ENCODE data around the gene PKP4.

PKP4 gene

DNA sequence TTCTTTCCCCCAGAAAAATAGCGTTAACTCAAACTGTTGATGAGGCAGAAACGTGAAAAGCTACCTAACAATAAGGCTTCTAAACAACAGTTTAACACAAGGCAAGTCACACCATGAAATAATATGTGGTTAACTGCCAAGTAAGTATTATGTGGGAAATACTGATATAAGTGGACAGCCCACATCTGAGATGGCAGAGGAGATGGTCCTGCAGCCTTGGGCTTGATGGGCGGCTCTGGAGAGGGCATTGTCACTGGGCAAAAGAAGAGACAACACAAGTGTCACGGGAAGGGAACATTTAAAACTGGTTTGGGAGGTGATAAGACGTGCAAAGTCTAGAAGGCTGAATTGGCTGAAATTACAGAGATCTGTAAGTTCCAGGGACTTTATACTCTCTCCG lies 147.2 kb downstream of the PKP4 start:
- no peak for DNase-seq

DNA sequence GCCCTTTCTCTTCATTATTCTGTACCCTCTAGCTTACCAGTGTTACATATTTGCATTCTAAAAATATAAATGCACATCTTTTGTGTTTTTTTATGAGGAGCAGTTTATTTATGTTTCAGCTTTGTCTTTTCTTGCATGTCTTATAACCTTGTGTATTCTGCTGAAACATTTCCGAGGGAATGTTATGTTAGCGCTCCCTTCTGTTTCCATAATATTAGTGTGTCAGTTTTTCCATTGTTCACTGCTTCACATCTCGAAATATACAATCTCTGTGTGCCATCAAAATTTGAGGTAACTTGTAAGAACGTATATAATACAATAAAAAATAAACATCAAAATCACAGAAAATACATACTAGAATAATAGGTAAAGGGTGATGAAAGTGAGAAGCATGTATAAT lies 153.3 kb downstream of the PKP4 start:
- no peak for DNase-seq

DNA sequence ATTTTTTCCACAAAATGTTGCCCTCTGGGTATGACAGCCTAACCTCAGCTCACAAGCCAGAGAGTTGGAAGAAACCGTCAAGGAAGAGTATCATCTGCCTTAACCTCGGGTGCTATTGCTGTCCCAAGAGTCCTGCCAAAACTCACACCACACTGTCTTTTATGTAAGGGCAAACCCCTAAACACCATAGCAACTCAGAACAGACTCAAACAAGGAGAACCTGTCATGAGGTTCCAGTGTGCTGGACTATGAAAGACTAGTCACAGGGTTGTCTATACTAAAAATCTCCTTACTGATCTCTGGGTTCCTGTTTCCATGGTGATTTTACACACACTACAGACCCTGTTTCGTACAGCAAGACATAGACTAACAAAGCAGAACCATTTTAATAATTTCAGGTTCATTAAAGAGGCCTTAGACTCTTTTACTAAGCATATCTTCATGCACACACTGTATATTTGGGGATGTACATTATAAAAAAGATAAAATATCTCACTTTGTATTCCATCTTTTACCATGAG lies 159.8 kb downstream of the PKP4 start:
- DNase-seq: no peak

GRCh38 chr2:158618891-158619490 lies 162.2 kb downstream of the PKP4 start:
- no peak for DNase-seq

DNA sequence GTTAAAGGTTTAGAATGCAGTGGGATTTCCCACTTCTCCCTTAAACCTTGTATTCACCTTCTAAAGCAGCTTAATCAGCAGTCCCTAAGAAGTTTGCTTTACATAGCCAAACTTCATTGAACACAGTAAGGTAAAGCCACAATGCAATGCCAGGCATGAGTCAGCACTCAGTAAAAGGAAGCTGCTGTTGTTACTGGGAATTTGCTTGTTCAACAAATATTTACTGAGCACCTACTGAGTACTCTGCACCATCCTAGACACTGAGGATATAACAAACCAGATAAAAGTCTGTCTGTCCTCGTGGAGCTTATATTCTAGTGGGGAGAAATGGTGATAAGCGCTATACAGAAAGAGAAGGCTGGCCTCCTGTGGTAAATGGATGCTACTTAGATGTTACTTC lies 162.7 kb downstream of the PKP4 start:
- DNase-seq: no peak

- DNase-seq: no peak
These were observed 163.9 kb downstream of the PKP4 start for GRCh38 chr2:158620656-158621055.

- DNase-seq: no peak
These were observed 167.4 kb downstream of the PKP4 start for GRCh38 chr2:158624071-158624667.

- no peak for DNase-seq
These were observed 168.2 kb downstream of the PKP4 start for GRCh38 chr2:158624961-158625360.

- no peak for DNase-seq
These were observed 172.4 kb downstream of the PKP4 start for GRCh38 chr2:158629116-158629515.

DNA sequence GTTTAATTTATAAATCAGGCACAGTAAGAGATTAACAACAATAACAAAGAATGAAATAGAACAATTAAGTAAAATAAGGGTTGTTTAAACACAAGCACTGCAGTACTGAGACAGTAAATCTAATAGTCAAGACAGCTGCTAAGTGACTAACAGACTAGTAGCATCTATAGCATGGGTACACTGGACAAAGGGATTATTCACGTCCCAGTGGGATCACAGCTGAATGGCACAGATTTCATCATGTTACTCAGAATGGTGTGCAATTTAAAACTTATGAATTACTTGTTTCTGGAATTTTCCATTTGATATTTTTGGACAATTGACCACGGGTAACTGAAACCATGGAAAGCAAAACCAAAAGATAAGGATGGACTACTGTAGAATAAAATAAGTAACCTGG lies 176.5 kb downstream of the PKP4 start:
- peak in 1 of 2 experiments; percentile 21 for DNase-seq

- no peak for DNase-seq
These were observed 177.9 kb downstream of the PKP4 start for GRCh38 chr2:158634627-158635026.

GRCh38 chr2:158635961-158636601 lies 179.3 kb downstream of the PKP4 start:
- no peak for DNase-seq

- DNase-seq: no peak
These were observed 180.6 kb downstream of the PKP4 start for GRCh38 chr2:158637357-158637756.

DNA sequence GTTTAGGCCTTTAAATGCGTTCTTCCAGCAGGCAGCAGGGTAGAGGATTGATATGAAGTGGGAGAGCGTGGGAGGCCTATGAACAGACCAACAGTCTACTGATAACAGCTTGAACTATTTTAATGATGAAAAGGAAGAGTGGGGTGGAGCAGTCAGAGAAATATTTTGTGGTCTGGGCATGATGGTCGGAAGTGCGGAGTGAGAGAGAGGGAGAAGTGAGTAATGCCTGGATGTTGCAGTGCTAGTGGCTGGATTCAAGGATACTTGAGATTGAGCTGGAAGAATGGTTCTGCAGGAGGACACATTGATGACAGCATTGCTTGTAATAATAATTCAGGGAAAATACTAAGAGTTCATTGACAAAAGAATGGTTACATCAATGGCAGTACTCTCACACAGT lies 187.4 kb downstream of the PKP4 start:
- DNase-seq: no peak

GRCh38 chr2:158645299-158645698 lies 188.5 kb downstream of the PKP4 start:
- DNase-seq: no peak

DNA sequence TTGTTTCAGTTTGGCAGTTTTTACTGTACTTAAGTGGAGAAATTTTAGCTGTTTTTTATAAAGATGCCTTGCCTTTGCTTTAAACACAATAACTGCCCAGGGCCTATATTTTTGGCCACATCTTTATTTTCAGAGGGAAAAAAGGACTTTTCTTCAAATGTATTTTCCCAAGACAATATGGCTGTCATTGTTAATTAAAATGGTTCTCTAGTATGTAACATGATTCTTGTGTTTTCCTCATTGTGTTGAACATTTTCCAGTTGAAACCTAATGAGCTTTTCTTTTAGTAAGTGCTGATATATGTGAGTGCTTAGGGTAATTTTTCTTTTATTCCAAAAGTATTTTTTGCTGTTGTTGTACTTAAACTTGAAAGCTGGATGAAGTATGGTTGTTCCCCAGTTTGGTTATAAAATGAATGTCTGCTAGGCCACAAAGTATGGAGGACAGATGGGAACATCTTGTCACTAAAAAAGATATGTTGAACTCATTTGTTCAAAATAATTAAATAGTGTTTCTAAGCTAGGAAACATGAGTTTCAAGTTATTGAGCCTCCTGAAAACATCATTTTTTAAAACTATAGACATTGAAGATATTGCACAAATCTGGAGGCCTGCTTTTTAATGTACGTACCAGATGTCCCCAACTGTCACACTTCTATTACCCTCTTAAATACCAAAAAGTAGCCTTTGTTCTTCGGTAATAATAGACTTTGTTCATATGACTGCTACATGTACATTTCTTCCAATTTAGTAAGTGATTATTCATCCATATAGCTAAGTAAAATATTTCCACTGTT lies 190.9 kb downstream of the PKP4 start:
- no peak for DNase-seq

GRCh38 chr2:158649846-158650245 lies 193.1 kb downstream of the PKP4 start:
- no peak for DNase-seq

DNA sequence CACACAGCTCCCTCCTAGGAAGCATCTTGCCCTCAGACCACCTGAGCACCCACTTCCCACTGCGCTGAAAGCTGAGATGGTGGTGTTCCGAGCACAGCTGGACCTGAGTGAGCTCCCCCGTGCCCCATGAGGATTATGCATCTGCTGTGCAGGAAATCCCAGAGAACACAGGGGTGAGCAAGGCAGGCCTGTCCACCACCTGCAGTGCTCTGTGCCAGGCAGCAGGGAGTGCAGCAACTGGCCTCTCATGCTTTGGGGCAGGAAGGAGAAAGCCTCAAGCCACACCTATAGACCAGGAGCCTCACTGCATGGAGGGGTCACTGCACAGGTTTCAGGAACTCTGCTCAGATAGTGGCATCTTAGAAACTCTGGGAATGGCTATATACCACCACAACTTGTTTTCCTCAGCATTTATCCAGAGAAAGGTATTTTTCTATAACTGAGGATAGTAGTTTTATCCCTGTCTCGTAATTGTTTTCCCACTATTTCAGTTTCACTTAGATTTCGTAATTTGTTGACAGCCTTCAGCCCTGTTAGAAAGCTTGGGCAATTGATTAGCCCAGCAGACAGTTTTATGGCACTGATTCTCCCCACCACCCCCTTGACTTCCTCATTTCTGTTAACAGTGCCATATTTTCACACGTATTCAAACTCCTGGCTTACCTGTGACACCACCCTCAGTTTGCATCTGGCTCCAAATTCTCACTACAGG lies 194.1 kb downstream of the PKP4 start:
- no peak for DNase-seq

DNA sequence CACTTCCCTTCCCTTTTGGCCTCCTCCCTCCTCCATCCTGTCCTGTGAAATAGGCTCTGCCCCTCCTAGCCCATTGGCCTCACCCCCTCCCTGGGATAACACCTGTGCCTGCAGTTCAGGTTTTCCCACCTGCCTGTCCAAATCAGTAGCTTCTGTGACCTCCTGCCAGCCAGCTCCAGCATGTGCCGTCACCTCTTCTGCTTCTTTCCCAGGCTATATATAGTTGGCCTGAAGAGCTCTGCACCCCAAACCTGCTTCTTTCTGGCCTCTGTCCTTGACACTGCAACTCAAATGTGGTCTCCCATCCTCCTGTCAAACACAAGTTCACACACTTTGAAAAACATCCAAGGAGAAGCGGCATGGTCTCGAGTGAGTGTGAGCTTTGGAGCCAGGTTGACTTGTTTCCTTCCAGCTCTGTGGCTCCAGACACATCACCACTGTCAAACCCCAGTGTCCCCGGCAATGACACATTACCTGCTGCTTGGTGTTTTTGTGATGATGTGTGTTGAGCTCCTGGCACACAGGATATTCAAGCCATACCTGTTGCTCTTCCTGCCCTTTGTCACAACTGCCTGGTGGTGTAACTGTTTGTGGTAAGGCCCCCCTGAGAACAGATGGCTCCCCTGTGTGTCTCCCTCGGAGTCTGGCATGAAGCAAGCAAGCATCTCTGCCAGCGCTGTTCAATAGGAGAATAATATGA lies 194.8 kb downstream of the PKP4 start:
- no peak for DNase-seq

- no peak for DNase-seq
These were observed 198.9 kb downstream of the PKP4 start for GRCh38 chr2:158655628-158656027.

- DNase-seq: no peak
These were observed 199.9 kb downstream of the PKP4 start for GRCh38 chr2:158656492-158657229.

DNA sequence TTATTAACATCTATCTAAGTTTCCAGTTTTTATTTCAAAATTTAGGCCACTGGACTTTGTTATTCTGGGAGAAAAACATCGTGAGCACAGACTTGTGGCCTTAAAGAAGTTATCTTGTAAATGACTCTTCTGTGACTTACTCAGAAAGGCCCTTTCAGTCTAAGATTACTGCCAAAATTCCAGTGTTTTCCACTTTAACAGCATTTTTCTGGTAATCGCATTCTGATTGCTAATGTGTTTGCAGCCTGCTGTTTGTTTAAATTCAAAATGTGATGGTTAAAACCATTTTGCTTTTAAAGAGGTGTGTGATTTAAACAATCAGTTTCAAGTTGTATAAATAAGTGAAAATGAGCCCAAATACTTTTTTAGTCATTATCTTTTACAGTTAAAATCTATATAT lies 201.6 kb downstream of the PKP4 start:
- DNase-seq: no peak
